A375 (cell line): ENCODE data around the gene MTCL1. TPM values are rescaled to one million over a fixed set of nuclear protein-coding genes. Genes with fewer than 3 reads are reported as not detected.

Experiments used
- small RNA-seq: library from RNA; depleted of rRNA; stranded (forward); fragments of <200 nt; gene quantifications from one replicate; pipeline ENCODE3, GENCODE V24; 2014
- total RNA-seq: library from RNA; depleted of rRNA; stranded (reverse); fragments of >200 nt; shearing (Covaris generic); gene quantifications from 2 replicates; pipeline ENCODE4 v1.2.3, GENCODE V29; 2014; rRNA removed

The MTCL1 gene
- 11.6 and 11.9 TPM in 2 replicates for total RNA-seq

DNA sequence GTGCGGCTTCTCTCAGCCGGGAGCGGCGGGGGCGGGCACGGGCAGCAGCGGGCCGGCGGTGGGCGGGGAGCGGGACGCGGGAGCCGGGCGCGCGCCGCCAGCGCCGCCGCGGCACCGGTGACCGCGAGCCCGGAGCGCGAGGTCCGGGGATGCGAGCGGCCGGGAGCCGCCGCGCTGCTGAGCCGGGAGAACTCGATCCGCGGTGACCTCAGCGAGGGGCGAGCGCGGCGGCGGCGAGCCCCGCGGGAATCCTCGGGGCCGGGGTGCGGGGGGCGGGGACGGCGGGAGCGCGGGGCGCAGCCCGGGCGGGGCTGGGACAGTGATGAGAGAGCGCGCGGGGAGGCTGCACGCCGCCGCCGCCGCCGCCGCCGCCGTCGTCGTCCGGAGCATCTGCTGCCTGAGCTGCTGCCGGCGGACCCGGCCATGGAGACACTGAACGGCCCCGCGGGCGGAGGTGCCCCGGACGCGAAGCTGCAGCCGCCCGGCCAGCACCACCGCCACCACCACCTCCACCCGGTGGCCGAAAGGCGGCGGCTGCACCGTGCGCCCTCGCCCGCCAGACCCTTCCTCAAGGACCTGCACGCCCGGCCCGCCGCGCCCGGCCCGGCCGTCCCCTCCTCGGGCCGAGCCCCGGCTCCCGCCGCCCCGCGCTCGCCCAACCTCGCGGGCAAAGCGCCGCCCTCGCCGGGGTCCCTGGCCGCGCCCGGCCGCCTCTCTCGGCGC is at the start of gene MTCL1:
Gene MTCL1 (plus strand): TSS at position 319 of the 723 bp plus-strand sequence. CDS start 105 bp downstream, at position 424.

Small RNAs within 50 kb of the gene (small RNA-seq; reads per million reads assigned to genes)
- gene RF00019: not detected

Other genes starting within 250 kb of the MTCL1 start
- 34.5 and 38.8 TPM in 2 replicates for gene RAB12, start 96.1 kb upstream of the MTCL1 start, total RNA-seq